Sigmoid colon (tissue), 4 donors: Measurements from ENCODE around the gene ACTR2.

ENCODE experiments used
- CTCF ChIP-seq, 4 experiments: fragments of 450-650 bp in 3 of 4; fragments of 200-600 bp in 1 of 4; IDR thresholded peaks; one replicate each; pipeline ENCODE4 v1.5.1; 2016 to 2019; ENCODE audit warnings: antibody characterized with exemption in 4 of 4, mild to moderate bottlenecking in 3 of 4, moderate library complexity in 2 of 4
- POLR2AphosphoS5 ChIP-seq, 4 donors: sonication (generic); formaldehyde crosslinking; IDR thresholded peaks; one replicate each; pipeline ENCODE4 v1.6.1; 2017; ENCODE audit warnings: antibody characterized with exemption in 4 of 4

- TF ChIP-seq CTCF (IDR thresholded peaks at IDR 0.05): no peak
- TF ChIP-seq POLR2AphosphoS5 (IDR thresholded peaks at IDR 0.05): no peak
These were observed 59.7 kb downstream of the ACTR2 start for GRCh38 chr2:65287364-65287763.
